GM12892 (cell line): ENCODE measurements around the gene ZEB2.

ENCODE experiments used
- POLR2A ChIP-seq: IDR thresholded peaks from 2 replicates; pipeline ENCODE4 v1.6.1; 2011; ENCODE audit warnings: low read depth, low read length, control low read depth
- POLR2AphosphoS5 ChIP-seq: IDR thresholded peaks from 2 replicates; pipeline ENCODE4 v1.6.1; 2011; ENCODE audit warnings: low read depth, low read length, control low read depth
- TAF1 ChIP-seq: IDR thresholded peaks from 2 replicates; pipeline ENCODE4 v1.6.1; 2011; ENCODE audit warnings: low read depth, mild to moderate bottlenecking, control low read depth, low read length, borderline replicate concordance

DNA sequence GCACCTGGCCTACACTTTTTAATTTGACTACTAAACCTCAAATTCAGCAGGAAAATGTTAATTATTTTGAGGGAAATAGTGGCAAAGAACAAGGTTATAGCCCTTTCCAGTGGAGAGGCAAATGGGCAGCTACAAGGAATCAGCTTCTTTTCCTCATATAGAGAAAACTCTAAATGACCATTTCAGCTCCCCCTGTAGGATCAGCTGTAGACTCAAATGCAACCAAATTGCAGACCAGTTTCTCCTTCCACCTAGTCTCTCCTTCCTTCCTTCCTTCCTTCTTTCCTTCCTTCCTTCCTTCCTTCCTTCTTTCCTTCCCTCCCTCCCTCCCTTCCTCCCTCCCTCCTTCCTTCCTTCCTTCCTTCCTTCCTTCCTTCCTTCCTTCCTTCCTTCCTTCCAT is 158.2 kb downstream of the ZEB2 start:
- TF ChIP-seq POLR2A (no peak), POLR2AphosphoS5 (no peak), TAF1 (no peak)
